K562 (cell line): Measurements from ENCODE around the gene TLR8. TPM values are rescaled to one million over a fixed set of nuclear protein-coding genes. Genes with fewer than 3 reads are reported as not detected.

Experiments used
- ATAC-seq: fragments of 200-7000 bp; cut with Tn5 transposase; 3 replicates; pipeline ENCODE4 v1.9.1; 2020; ENCODE audit warnings: moderate library complexity
- Bru-seq: library from RNA; stranded (reverse); fragments of 400-500 nt; gene quantifications from one replicate; lab custom pipeline; 2021; lab: Mats Ljungman, UMichigan
- BruChase-seq, 2 experiments: library from RNA; stranded (reverse); fragments of 400-500 nt; gene quantifications; one replicate each; lab custom pipeline; 2021; lab: Mats Ljungman, UMichigan
- BruUV-seq: library from RNA; stranded (reverse); fragments of 400-500 nt; replicated peaks from 2 replicates; lab custom pipeline; 2021; lab: Mats Ljungman, UMichigan
- CTCF ChIA-PET: fragments of 300-600 bp; formaldehyde crosslinking; extraction: SDS; loops from one replicate; lab custom pipeline; 2021; ENCODE audit warnings: low intra/inter-chr PET ratio; lab: Yijun Ruan, JAX
- POLR2A ChIA-PET: fragments of 300-600, 350-650 bp; sonication (Branson Sonifier 250); formaldehyde crosslinking; extraction: SDS; loops from one replicate; lab custom pipeline; 2021; ENCODE audit warnings: antibody characterized with exemption, inconsistent platforms; lab: Yijun Ruan, JAX
- DNase-seq, 4 experiments: peaks; one replicate each; pipeline versions ENCODE4 v3.0.0 to v3.0.0-alpha.2; 2011 to 2018; ENCODE audit warnings: low spot score in 3 of 4, mixed read lengths in 3 of 4; ENCODE audit errors: extremely low read depth in 1 of 4
- FAIRE-seq: peaks from 2 replicates; lab custom pipeline; 2011; peaks lifted over from hg19 to GRCh38; lab: Jason Lieb, UNC
- H2AFZ ChIP-seq: 2 replicates; pipeline ENCODE4 v1.6.0; 2011; ENCODE audit warnings: low read depth, low read length, control low read depth, inconsistent platforms
- H3K27ac ChIP-seq: fragments of 200-600 bp; 3 replicates; pipeline ENCODE4 v1.8.0; 2011; ENCODE audit warnings: low read depth, mild to moderate bottlenecking, control low read depth, inconsistent platforms, low read length, moderate library complexity, mixed read lengths; ENCODE audit errors: extremely low read depth
- H3K27me3 ChIP-seq, 2 experiments: fragments of 300-600 bp in 1 of 2; 2 replicates in 1 of 2; 3 replicates in 1 of 2; pipeline versions ENCODE4 v1.6.0 to v1.8.0; 2011; ENCODE audit warnings: inconsistent platforms in 2 of 2, low read length in 2 of 2, mild to moderate bottlenecking in 1 of 2, mixed read lengths in 1 of 2, moderate library complexity in 1 of 2; ENCODE audit not compliant: control insufficient read depth in 2 of 2, insufficient read depth in 2 of 2
- H3K36me3 ChIP-seq: fragments of 300-600 bp; 3 replicates; pipeline ENCODE4 v1.8.0; 2011; ENCODE audit warnings: mild to moderate bottlenecking, low read length, inconsistent platforms; ENCODE audit not compliant: control insufficient read depth, insufficient read depth
- H3K4me1 ChIP-seq, 2 experiments: fragments of 200-600 bp in 1 of 2; replicated peaks in 1 of 2; 2 replicates in 1 of 2; 3 replicates in 1 of 2; pipeline versions ENCODE4 v1.5.1 to v1.8.0; 2011; ENCODE audit warnings: inconsistent platforms in 2 of 2, low read length in 2 of 2, mild to moderate bottlenecking in 1 of 2, mixed read lengths in 1 of 2, moderate library complexity in 1 of 2; ENCODE audit not compliant: control insufficient read depth in 2 of 2, insufficient read depth in 2 of 2
- H3K4me2 ChIP-seq: 2 replicates; pipeline ENCODE4 v1.6.1; 2011; ENCODE audit warnings: low read length, control low read depth, inconsistent platforms, mixed read lengths; ENCODE audit not compliant: insufficient read depth
- H3K4me3 ChIP-seq: fragments of 200-600 bp; sonication (generic), shearing (Covaris generic); 2 replicates; pipeline ENCODE4 v1.5.1; 2016; ENCODE audit warnings: control low read depth, inconsistent platforms
- H3K79me2 ChIP-seq: fragments of 200-600 bp; 3 replicates; pipeline ENCODE4 v1.8.0; 2011; ENCODE audit warnings: low read length, inconsistent platforms; ENCODE audit not compliant: control insufficient read depth, insufficient read depth
- H3K9ac ChIP-seq, 2 experiments: 2 replicates each; pipeline versions ENCODE4 v1.6.0 to v1.6.1; 2011; ENCODE audit warnings: low read depth in 2 of 2, low read length in 2 of 2, control low read depth in 1 of 2, inconsistent platforms in 1 of 2, mild to moderate bottlenecking in 1 of 2, mixed read lengths in 1 of 2; ENCODE audit not compliant: insufficient read depth in 1 of 2
- H3K9me1 ChIP-seq: one replicate; pipeline ENCODE4 v1.6.0; 2011; ENCODE audit warnings: inconsistent platforms, mild to moderate bottlenecking, low read length, moderate library complexity; ENCODE audit not compliant: control insufficient read depth, insufficient read depth
- H3K9me3 ChIP-seq: replicated peaks from 2 replicates; pipeline ENCODE4 v1.5.1; 2011; ENCODE audit warnings: low read depth, low read length, inconsistent platforms; ENCODE audit not compliant: control insufficient read depth, insufficient read depth
- H4K20me1 ChIP-seq: replicated peaks from 2 replicates; pipeline ENCODE4 v1.6.1; 2011; ENCODE audit warnings: low read length, inconsistent platforms, mixed read lengths; ENCODE audit not compliant: control insufficient read depth, insufficient read depth
- CBFA2T2 ChIP-seq: fragments of 450-650 bp; conservative IDR thresholded peaks from 2 replicates; pipeline ENCODE4 v1.6.1; 2017; ENCODE audit warnings: mild to moderate bottlenecking
- NCOA6 ChIP-seq: fragments of 450-650 bp; IDR thresholded peaks from 2 replicates; pipeline ENCODE4 v1.6.1; 2017; ENCODE audit warnings: mild to moderate bottlenecking
- PTTG1 ChIP-seq: fragments of 450-650 bp; IDR thresholded peaks from 2 replicates; pipeline ENCODE4 v1.6.1; 2016; ENCODE audit warnings: low read depth, mild to moderate bottlenecking, missing genetic modification characterization, missing compliant biosample characterization
- WGBS: fragments of 100-300 bp; shearing (Covaris generic); methylation state at CpG from one replicate; pipeline ENCODE4 v1.1.6; 2016; ENCODE audit warnings: low coverage, mixed read lengths; ENCODE audit not compliant: insufficient coverage; ENCODE audit errors: missing lambda C conversion rate; 5-methylcytosine and 5-hydroxymethylcytosine counted together
- in situ Hi-C: fragments of 300-500 bp; cut with MboI; formaldehyde crosslinking; loops from 4 replicates; pipeline ENCODE4 v1.15.0; 2018; ENCODE audit warnings: inconsistent platforms, mixed read lengths
- intact Hi-C: fragments of 100-400 bp; cut with micrococcal nuclease; formaldehyde crosslinking; loops from 2 replicates; pipeline ENCODE4 v1.14.2; 2022
- long read RNA-seq, 3 experiments: library from polyadenylated mRNA in 2 of 3; library from RNA in 1 of 3; unstranded in 2 of 3; stranded (forward) in 1 of 3; transcript quantifications; one replicate each; pipeline ENCODE4 v2.0.0, GENCODE V29; 2019 to 2022
- polyA minus RNA-seq, 3 experiments: library from RNA; depleted of rRNA, polyadenylated mRNA; stranded (reverse); fragments of >200 nt; gene quantifications; 2 replicates each; pipeline ENCODE4 v1.2.3, GENCODE V29; 2011
- polyA plus RNA-seq, 8 experiments: library from polyadenylated mRNA; depleted of rRNA in 4 of 8; stranded (reverse) in 5 of 8; unstranded in 3 of 8; fragments of >200 nt; fragmentation: Nextera tagmentation in 2 of 8; fragmentation: Illumina TruSeq in 1 of 8; extraction: Ambion mirVana in 2 of 8; extraction: Trizol in 1 of 8; gene quantifications; 2 replicates each; pipeline versions ENCODE4 v1.2.1 to v1.2.3, GENCODE V29; 2011 to 2014; ENCODE audit warnings: inconsistent platforms in 1 of 8, missing spikeins in 1 of 8
- total RNA-seq, 7 experiments: library from RNA; depleted of rRNA in 6 of 7; stranded (reverse); fragments of >200 nt in 6 of 7; fragmentation: Illumina TruSeq in 2 of 7; extraction: Trizol in 2 of 7; gene quantifications; 2 replicates each; pipeline versions ENCODE4 v1.2.1 to v1.2.3, GENCODE V29; 2011 to 2021; ENCODE audit warnings: low replicate concordance in 1 of 7

The TLR8 gene
- total RNA-seq (2011; cell fraction: chromatin; rRNA removed; ENCODE audit: low replicate concordance): not detected in 2 replicates
- total RNA-seq (2011; cell fraction: nucleolus; rRNA removed): not detected in 2 replicates
- total RNA-seq (2011; cell fraction: nucleoplasm; rRNA removed): not detected in 2 replicates
- not detected in 2 replicates for total RNA-seq (2014; rRNA removed)
- not detected in 2 replicates for total RNA-seq (2014; rRNA removed; fragmentation: Illumina TruSeq; extraction: Trizol)
- not detected in 2 replicates for total RNA-seq (2015; rRNA removed; fragmentation: Illumina TruSeq; extraction: Trizol)
- not detected in 2 replicates for total RNA-seq (2021)
- polyA plus RNA-seq (2011; rRNA removed): not detected in 2 replicates
- not detected in 2 replicates for polyA plus RNA-seq (2011; cell fraction: cytosol; rRNA removed)
- not detected in 2 replicates for polyA plus RNA-seq (2011; cell fraction: nucleus; rRNA removed)
- polyA plus RNA-seq (2012): 0.13 and 0.32 TPM in 2 replicates
- polyA plus RNA-seq (2014; fragmentation: Illumina TruSeq; extraction: Trizol): not detected in 2 replicates
- not detected for polyA plus RNA-seq (2014; fragmentation: Nextera tagmentation; extraction: Ambion mirVana)
- polyA plus RNA-seq (2014; rRNA removed): not detected in 2 replicates
- polyA minus RNA-seq (2011; rRNA and poly(A)+ RNA removed): not detected in 2 replicates
- polyA minus RNA-seq (2011; cell fraction: cytosol; rRNA and poly(A)+ RNA removed): not detected in 2 replicates
- not detected in 2 replicates for polyA minus RNA-seq (2011; cell fraction: nucleus; rRNA and poly(A)+ RNA removed)
- Bru-seq, nascent RNA: not detected
- BruChase-seq, experiment 1, labeled RNA remaining after a 2-hour chase: not detected
- BruChase-seq, experiment 2, labeled RNA remaining after a 6-hour chase: not detected
- long read RNA-seq, experiment 1: 0 reads
- long read RNA-seq, experiment 2: 0 reads
- long read RNA-seq, experiment 3: 0 reads

GRCh38 chrX:12906046-12906761 lies at the start of gene TLR8:
TSS of gene TLR8 (plus strand) at chrX:12906620. CDS start at chrX:12906707, 87 bp downstream.
- no peak within 1 kb of the TSS for H3K4me3 ChIP-seq
- no peaks in the 10 kb centered on the region for H3K9me1 ChIP-seq
- WGBS: 62% methylated on average over 15 of the region's 15 CpGs
- H3K79me2 ChIP-seq: no peaks in the 10 kb centered on the region
- ChIA-PET CTCF (no interaction called here), POLR2A (no interaction called here)
- no TSS peak for BruUV-seq
- in situ Hi-C loops: no loop called here
- no peak within 1 kb of the TSS for H3K4me2 ChIP-seq
- no peak within 1 kb of the TSS for H3K9ac ChIP-seq
- no peak for ATAC-seq
- H3K36me3 ChIP-seq: no peaks in the 10 kb centered on the region
- intact Hi-C loops: no loop called here
- TF ChIP-seq NCOA6 (no peak), PTTG1 (tag) (no peak), CBFA2T2 (no peak)
- no peaks in the 10 kb centered on the region for H3K27me3 ChIP-seq
- no peak within 1 kb of the TSS for H2AFZ ChIP-seq
- H3K27ac ChIP-seq: no peak within 1 kb of the TSS
- H3K4me1 ChIP-seq: no peaks in the 10 kb centered on the region; a peak in 1 of 5 replicates
- 0 out of 2 replicates have a peak, but pooled peaks cover 2% of the 10 kb centered on the region for H4K20me1 ChIP-seq
- FAIRE-seq: no peak
- no peak for DNase-seq
- H3K9me3 ChIP-seq: no peaks in the 10 kb centered on the region
